A172 (cell line): ENCODE results near the gene GLP2R. TPM values are rescaled to one million over a fixed set of nuclear protein-coding genes. Genes with fewer than 3 reads are reported as not detected.
"Not testable (repeated sequence)": the region's sequence is repeated elsewhere in the genome, so short reads cannot be mapped to it uniquely, and the experiment has no call there.

Experiments used
- DNase-seq: peaks from one replicate; pipeline ENCODE4 v3.0.0-alpha.2; 2015; ENCODE audit warnings: low spot score
- total RNA-seq: library from RNA; depleted of rRNA; stranded (reverse); fragments of >200 nt; shearing (Covaris generic); gene quantifications from 2 replicates; pipeline ENCODE4 v1.2.3, GENCODE V29; 2014; rRNA removed

GLP2R gene
- 0.50 and 1.7 TPM in 2 replicates for total RNA-seq

DNA sequence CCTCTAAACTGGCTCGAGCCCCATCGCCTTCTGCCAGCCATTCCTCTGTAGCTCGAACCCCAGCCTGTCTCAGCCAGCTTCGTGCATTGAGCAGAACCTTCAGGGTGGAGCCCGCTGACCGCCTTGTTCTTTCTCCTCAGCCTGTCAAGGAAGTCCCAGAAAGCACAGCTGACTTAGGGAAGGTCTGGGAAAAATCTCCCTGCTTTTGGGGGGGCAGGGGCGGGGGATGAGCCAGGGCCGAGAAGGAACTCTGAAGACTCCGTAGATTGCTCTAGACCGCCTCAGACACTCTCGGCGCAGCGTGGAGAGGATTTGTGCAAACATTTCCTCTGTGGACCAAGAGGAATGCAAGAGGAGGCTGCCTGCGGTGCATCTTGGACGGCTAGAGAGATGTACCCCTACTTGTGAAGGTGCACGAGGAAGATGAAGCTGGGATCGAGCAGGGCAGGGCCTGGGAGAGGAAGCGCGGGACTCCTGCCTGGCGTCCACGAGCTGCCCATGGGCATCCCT is at the start of gene GLP2R:
Gene GLP2R (plus strand): TSS at position 284 of the 510 bp plus-strand sequence. CDS start 140 bp downstream, at position 424.
- DNase-seq: no peak

DNA sequence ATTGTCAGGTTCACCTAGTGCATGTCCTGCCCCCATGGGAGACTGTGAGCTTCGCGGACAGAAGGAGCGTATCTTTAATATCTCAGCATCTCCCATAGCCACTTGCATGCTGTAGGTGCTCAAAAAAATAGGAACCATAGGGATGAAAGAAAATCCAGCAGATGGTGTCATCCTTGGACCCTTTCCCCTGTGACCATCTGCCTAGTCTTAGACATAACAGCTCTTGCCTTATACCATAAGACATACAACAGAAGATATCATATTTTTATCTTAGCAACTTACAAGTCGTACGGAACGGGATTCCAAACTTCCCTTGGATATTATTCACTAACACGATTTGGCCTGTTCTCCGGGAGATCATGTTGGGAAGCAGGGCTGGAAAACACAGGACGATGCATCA is 48.8 kb upstream of the GLP2R start:
- no peak for DNase-seq

GRCh38 chr17:9780552-9780951 is 45.2 kb upstream of the GLP2R start:
- no peak for DNase-seq

GRCh38 chr17:9783050-9783449 is 42.7 kb upstream of the GLP2R start:
- DNase-seq: no peak

DNA sequence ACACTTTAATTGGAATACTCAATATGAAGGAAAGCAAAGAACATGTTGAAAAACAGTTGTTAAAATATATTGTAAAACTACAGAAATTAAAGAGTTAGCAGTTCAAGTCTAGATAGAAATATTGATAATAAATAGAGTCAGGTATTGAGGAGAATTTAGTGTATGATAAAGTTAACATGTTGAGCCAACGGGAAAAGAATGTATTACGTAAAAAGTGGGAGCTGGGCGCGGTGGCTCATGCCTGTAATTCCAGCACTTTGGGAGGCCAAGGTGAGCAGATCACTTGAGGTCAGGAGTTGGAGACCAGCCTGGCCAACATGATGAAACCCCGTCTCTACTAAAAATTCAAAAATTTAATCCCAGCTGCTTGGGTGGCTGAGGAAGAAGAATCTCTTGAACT is 42.3 kb upstream of the GLP2R start:
- DNase-seq: not testable (repeated sequence)

DNA sequence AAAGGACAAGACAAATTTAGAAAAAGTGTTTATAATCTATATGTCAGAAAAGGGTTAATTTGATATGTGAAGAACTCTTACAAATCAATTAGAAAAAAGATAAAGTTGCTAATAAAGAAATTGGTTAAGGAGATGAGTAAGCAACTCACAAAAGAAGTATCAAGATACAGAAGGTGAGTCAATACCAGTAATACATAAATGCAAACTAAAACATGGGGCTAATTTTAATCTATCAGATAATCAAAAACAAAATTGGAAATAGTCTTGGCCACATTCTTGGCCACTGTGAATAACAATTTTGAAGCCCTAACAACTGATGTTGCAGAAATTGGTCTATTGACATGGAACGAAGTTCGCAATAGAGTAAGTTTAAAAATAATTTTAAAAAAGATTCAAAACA is 41.2 kb upstream of the GLP2R start:
- no peak for DNase-seq

- DNase-seq: no peak
Measured at GRCh38 chr17:9788601-9789000, 37.1 kb upstream of the GLP2R start.

- DNase-seq: no peak
Measured at GRCh38 chr17:9790316-9790715, 35.4 kb upstream of the GLP2R start.

DNA sequence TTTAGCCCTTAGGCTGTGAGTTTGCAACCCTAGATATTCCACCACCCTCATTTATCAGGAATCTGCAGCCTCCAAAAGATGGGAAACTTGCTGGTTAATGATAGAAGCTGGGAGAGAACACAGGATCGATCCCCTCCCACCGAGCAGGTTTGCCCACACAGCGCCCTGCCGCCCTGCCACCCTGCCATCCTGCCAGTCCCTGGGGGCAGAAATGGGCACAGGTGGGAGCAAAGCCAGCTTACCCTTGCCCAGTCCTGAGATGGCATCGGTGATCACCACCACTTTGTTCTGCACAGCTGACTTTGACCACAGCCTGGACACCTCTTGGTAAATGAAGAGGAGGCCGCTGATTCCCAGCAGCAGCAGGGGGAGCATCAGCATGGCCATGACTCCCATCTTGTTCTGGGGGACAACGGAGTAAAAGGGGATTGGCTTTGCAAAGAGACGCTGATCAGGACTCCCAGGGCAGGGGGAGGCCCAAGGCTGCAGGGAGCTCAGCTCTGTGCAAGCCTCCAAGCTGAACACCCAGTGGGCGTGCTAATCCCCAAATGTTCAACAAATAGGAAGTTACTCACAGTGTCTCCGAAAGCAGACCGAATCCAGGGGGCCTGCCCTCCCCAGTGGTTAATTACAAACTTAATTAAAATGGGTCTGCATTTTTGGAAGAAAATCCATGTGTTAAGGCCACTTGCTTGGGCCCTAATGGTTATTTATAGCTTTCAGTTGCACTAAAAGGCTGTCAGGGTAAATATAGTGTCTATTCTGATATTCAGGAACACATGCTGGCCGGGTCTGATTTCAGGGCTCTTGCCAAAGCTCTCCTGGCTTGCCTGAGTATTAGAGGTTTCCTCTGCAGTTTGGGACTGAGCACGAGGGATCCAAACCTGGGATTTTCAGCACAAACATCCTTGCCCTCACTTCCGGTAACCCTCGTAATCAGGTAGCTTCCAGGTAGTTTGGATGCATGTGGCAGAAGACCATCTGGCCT is 34.5 kb upstream of the GLP2R start, which contains the start of gene DHRS7C:
Gene DHRS7C (minus strand): TSS at position 704 of the 988 bp plus-strand sequence. CDS start 308 bp downstream, at position 396.
- no peak for DNase-seq

DNA sequence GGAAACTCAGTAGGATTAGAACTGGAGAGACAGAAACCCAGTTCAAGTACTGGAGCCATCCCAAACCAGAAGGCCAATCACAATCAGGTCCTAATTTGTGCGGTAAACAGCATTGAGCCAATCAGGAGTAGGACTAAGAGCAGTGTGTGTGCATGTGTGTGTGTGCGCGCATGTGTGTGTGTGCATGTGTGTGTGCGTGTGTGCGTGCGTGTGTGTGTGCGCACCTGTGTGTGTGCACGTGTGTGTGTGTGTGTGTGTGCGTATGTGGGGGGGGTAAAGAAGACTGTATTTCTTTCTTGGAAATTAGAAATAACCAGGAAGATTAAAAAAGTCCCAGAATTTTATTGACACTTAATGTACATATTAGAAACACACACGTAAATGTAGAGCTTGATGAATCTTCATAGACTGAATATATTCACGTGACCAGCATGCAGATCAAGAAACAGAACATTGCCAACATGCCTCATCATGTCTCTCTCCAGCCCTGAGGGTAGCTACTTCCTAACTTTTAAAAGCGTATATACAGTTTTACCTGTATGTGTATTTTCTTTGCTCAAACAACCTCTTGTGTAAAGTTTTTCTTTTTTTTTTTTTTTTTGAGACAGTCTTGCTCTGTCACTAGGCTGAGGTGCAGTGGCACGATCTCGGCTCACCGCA is 33.4 kb upstream of the GLP2R start:
- no peak for DNase-seq

- no peak for DNase-seq
Measured at GRCh38 chr17:9798008-9798407, 27.7 kb upstream of the GLP2R start.

- no peak for DNase-seq
Measured at GRCh38 chr17:9798724-9799123, 27.0 kb upstream of the GLP2R start.

GRCh38 chr17:9801505-9801904 is 24.2 kb upstream of the GLP2R start:
- no peak for DNase-seq

DNA sequence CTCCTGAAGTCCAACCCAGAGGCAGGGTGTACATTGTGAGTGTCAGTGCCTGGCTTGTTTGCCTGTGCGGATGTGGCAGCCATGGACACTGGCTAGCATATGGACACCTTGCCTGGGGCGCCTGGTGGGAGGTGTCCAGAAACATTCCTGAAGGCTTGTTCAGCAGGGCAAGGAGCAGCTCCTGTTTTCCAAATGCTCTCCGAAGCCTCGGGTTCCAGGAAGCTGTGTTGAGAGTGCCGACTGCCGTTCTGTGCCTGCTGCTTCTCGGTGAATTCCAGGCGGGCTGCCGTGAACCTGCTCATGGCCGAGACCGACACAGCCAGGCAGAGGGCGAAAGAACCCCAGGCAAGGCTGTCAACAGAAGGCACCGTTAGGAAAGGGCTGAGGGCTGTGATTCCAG is 23.4 kb upstream of the GLP2R start:
- peak; percentile 77 for DNase-seq

DNA sequence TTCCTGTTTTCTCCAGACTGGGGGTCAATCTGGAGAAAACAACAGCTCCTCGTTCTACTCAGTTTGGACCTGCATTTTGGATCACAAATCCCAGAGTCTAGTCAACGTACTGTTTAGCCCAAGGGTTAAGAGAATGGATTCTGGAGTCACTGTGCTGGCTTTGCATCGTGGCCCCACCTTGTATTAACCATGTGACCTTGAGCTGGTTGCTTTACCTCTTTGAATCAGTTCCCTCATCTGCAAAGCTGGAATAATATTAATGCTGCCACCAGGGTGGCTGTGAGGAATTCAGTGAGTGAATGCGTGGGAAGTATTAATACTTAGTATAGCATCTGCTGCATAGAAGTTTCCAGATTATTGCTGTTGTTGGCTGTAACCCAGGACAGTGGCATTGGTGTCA is 23.0 kb upstream of the GLP2R start:
- DNase-seq: no peak

DNA sequence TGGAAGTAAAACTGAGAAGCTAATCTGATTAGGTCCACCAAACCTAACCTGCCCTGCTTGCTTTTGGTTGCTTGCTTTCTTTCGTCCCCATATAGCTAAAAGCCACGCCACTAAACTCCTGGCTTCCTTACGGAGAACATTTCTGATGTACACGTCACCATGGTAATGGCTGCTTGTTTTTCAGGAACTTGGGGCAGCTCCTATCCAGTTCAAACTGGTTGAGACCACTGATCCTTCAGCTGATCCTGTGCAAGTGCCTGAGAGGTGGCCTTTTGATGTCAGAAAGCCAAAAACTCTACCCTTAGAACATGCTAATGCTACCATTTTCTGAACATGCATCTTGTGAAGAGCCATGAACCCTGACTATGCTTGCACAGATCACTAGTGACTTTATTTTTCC is 20.0 kb upstream of the GLP2R start:
- no peak for DNase-seq

GRCh38 chr17:9806699-9807098 is 19.0 kb upstream of the GLP2R start:
- DNase-seq: no peak

DNA sequence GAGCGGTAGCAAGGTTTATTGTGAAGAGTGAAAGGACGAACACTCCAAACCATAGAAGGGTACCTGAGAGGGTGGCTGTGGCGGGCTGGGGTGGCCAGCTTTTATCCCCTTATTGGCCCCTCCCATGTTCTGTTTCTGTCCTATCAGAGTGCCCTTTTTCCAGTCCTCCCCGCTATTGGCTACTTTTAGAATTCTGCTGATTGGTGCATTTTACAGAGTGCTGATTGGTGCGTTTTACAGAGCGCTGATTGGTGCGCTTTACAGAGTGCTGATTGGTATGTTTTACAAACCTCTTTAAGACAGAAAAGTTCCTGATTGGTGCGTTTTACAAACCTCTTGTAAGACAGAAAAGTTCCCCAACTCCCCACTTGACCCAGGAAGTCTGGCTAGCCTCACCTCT is 16.3 kb upstream of the GLP2R start:
- DNase-seq: no peak

GRCh38 chr17:9810100-9810949 is 15.4 kb upstream of the GLP2R start:
- no peak for DNase-seq

DNA sequence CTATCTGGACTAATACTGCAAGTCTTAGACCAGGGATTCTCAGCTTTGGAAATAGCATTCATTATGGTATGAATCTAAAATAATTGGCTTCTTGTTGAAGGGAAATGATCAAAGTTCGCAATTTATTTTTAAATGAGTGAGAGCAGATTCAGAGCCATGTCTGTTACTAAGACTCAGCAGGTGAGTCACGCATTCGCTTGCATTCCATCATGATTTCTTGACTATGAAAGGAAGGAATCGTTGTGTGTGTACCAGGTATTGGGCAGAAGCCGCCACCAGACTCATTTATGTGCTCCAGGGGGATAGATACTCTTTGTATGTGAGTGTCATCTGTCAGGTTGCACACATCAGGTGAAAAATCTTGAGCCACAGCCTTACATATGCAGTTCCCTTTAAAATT is 14.6 kb upstream of the GLP2R start:
- DNase-seq: peak; percentile 33

- DNase-seq: no peak
Measured at GRCh38 chr17:9811537-9811936, 14.2 kb upstream of the GLP2R start.

DNA sequence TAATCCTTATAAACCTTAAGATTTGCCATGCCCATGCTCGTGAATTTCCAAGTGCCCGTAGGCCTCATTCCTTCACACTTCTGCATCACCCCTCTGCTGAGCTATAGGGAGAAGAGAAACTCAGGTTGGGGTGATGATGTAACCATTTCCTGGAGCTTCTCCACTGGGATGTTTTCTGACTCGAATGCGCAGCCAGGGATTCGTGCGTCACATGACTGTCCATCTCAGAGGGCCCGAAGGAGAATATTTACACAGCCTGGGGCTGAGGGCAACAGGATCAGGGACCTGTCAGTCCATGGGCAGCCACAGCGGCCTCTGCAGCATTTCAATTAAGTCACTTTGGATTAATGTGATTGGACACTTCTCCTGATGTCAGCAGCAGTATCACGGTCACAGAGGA is 12.6 kb upstream of the GLP2R start:
- no peak for DNase-seq
